ENCODE results near the gene LZTS2.

DNA sequence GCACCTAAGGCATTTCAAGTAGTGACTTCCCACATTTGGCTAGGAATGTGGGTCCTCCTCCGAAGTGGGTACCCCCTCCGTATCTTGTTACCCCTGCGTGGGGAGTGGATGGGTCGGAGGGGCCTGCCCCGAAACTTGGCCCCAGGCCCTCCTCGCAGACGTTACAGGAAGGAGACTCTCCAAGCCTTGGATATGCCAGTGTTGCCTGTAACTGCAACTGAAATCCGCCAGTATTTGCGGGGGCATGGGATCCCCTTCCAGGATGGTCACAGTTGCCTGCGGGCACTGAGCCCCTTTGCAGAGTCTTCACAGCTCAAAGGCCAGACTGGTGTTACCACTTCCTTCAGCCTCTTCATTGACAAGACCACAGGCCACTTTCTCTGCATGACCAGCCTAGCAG is 11.4 kb upstream of the LZTS2 start:
- TF ChIP-seq CTCF (IDR thresholded peaks at IDR 0.05; ENCODE audit: insufficient read depth, low read length) (no peak), POLR2AphosphoS5 (IDR thresholded peaks at IDR 0.05; ENCODE audit: low read depth) (no peak)
